ACHN (cell line): ENCODE measurements around the gene LGR6.
"Not testable (repeated sequence)": the region's sequence is repeated elsewhere in the genome, so short reads cannot be mapped to it uniquely, and the experiment has no call there.

ENCODE experiments used
- DNase-seq: peaks from one replicate; pipeline ENCODE4 v3.0.0-alpha.2; 2015
- in situ Hi-C: cut with HindIII; loops from 2 replicates; pipeline ENCODE4 v1.10.0; 2017; ENCODE audit warnings: low sequenced_read_pairs, low pct_ligation_motif_present, low pct_unique_long_range_greater_than_20kb

LGR6 gene, protein sequence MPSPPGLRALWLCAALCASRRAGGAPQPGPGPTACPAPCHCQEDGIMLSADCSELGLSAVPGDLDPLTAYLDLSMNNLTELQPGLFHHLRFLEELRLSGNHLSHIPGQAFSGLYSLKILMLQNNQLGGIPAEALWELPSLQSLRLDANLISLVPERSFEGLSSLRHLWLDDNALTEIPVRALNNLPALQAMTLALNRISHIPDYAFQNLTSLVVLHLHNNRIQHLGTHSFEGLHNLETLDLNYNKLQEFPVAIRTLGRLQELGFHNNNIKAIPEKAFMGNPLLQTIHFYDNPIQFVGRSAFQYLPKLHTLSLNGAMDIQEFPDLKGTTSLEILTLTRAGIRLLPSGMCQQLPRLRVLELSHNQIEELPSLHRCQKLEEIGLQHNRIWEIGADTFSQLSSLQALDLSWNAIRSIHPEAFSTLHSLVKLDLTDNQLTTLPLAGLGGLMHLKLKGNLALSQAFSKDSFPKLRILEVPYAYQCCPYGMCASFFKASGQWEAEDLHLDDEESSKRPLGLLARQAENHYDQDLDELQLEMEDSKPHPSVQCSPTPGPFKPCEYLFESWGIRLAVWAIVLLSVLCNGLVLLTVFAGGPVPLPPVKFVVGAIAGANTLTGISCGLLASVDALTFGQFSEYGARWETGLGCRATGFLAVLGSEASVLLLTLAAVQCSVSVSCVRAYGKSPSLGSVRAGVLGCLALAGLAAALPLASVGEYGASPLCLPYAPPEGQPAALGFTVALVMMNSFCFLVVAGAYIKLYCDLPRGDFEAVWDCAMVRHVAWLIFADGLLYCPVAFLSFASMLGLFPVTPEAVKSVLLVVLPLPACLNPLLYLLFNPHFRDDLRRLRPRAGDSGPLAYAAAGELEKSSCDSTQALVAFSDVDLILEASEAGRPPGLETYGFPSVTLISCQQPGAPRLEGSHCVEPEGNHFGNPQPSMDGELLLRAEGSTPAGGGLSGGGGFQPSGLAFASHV

DNA sequence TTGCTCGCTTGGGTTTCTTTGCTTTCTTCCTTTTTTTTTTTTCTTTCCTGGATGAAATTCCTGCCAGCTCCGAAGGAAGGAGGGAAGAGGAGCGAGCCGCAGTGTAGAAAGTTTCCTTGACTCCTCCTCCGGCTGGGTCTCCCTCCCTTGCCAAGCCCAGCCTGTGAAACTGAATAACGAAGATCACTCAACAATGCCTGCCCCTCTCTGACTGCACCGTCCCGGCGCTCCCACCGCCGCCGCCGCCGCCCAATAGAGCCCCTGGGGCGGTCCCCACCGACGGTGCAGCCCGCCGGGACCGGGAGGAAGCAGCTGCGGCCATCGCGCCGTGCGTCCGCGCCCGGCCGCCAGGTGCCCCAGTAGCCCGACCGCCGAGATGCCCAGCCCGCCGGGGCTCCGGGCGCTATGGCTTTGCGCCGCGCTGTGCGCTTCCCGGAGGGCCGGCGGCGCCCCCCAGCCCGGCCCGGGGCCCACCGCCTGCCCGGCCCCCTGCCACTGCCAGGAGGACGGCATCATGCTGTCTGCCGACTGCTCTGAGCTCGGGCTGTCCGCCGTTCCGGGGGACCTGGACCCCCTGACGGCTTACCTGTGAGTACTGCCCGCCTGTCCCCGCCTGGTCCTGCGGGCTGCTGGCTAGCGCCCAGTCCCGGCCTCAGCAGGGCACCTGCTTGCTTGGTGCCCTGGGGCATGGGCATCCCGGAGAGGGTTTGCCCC is at the start of gene LGR6:
TSS of gene LGR6 (plus strand) at position 186 of the 714 bp plus-strand sequence. CDS start at position 377, 191 bp downstream.
- DNase-seq: no peak
- in situ Hi-C loops: no loop called here

DNA sequence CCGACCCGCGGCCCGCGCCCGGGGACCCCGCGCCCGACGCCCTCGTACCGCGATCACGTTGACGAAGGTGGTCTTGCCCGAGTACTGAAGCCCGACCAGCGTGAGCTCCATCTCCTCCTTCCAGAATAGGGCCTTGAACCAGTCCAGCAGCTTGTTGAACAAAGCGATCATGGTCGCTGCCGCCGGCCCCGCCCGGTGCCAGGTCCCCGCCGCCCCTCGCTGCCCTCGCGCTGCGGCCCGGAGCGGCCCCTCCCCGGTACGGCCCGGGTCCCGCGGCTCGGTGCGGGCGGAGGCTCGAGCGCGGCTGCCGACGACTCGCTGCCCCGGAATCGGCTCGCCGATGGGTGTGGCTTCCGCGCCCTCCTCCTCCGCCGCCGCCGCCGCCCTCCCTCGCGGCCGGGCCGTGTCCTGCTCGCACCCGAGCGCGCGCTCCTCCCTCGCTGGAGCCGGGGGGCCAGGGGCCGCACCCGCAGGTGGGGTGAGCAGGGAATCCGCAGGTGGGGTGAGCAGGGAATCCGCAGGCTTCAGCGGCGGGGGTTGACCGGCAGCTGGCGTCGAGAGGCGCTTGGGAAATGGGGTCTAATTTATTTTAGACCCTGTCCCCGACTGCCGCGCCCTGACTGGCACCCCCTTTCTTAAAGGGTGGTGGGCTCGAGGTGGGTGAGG is 49.1 kb upstream of the LGR6 start, which contains the start of gene ARL8A:
TSS of gene ARL8A (minus strand) at position 336 of the 666 bp plus-strand sequence. CDS start at position 171, 165 bp downstream.
- in situ Hi-C loops: no loop called here
- DNase-seq: peak; percentile 69

DNA sequence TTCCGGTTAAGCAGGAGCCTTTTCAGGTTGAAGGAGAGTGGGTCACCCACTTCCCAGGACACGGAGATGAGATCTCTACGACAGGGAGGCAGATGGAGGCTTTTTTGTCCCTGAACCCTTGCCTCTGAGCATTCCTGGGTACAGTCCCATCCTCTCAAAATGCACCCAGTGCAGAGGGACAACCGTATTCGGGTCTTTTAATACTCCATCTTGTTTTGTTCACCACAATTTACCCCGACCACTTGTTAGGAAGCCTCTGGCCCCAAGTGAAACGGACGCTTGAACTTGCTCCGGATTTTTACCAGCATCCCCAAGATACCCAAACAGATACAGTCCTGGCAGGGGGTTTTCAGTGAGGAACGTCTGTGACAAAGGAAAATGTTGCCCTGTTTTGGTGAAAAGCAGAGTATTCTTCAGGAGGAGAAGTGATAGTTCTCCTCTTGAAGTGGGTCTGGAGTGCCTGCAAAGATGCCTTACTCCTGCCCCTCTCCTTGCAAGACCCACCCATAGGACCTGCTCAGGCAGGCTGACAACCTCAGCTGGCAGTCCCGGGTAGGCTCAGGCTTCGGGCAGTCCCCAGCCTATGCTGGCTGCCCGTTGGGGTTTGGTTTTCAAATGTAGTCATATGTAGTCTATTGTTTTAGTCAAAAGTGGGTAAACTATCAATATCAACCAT is 48.4 kb upstream of the LGR6 start:
- no peak for DNase-seq
- in situ Hi-C loops: no loop called here

DNA sequence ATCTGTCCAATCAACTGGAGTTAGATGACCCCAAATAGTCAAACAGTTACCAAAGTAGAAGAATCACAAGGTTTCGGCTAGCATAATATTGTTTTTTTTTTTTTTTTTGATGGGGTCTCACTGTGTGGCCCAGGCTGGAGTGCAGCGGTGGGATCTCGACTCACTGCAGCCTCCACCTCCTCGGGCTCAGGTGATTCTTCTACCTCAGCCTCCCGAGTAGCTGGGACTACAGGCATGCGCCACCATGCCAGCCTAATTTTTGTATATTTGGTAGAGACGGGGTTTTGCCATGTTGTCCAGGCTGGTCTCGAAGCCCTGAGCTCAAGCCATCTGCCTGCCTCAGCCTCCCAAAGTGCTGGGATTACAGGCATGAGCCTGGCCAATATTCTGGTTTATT is 47.9 kb upstream of the LGR6 start:
- in situ Hi-C loops, DNase-seq: not testable (repeated sequence)

DNA sequence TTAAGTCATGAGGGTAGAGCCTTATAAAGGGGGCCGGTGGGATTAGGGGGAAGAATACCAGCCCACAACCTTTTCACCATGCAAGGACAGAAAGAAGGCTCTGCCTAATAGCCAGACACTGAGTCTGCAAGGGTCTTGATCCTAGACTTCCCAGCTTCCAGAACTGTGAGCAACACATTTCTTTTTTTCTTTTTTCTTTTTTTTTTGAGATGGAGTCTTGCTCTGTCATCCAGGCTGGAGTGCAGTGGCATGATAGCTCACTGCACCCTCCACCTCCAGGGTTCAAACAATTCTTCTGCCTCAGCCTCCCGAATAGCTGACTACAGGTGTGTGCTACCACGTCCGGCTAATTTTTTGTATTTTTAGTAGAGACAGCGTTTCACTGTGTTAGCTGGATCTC is 47.3 kb upstream of the LGR6 start:
- in situ Hi-C loops: no loop called here
- no peak for DNase-seq

DNA sequence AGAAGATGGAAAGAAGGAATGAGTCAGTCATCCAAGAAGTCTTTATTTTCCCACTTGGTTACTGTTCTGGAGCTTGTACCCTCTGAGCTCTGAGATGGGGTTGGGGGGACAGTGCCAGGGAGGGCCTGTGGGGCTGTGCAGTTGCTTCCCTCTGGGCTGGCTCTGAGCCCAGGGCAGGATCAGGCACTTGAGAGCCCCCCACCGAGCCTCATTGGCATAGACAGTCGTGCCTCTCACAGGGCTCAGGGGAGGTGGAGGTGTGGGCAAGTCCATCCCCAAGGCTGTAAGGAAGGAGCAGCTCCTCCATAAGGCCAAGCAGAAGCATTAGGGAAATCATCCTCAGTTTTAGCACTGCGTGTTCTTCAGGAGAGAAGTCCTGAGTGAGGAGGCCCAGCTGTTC is 46.6 kb upstream of the LGR6 start:
- in situ Hi-C loops: no loop called here
- DNase-seq: no peak

DNA sequence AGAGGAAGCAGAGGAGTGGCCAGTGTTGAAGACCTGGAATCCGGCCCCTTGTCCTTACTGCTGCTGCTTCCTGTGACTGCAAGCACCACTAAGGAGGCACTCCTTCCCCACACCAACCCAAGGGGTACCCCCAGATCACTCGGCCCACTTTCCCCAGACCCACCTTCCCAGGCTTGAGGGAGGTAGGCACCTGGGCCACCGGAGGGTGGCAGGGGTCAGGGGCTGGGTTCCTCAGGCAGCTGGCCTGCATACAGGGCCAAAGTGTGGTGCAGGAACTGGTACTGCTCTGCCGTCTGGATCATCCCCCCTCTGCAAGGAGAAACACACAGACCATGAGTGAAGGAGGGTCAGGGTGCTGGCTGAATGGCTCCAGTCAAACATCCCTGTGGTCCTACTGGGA is 45.2 kb upstream of the LGR6 start:
- no peak for DNase-seq
- in situ Hi-C loops: no loop called here

DNA sequence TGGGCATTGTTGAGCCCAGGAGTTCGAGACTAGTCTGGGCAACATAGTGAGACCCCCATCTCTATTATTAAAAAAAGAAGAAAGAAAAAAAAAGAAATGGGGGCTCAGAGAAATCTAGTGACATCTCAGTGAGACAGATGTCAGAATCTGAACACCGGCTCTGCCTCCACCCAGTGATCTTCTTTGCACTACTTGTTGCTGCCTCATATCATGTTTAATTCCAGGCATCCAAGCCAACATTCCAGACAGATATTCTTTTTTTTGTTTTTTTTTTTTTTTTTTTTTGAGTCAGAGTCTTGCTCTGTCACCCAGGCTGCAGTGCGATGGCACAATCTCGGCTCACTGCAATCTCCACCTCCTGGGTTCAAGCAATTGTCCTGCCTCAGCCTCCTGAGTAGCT is 44.0 kb upstream of the LGR6 start:
- no peak for DNase-seq
- in situ Hi-C loops: no loop called here

DNA sequence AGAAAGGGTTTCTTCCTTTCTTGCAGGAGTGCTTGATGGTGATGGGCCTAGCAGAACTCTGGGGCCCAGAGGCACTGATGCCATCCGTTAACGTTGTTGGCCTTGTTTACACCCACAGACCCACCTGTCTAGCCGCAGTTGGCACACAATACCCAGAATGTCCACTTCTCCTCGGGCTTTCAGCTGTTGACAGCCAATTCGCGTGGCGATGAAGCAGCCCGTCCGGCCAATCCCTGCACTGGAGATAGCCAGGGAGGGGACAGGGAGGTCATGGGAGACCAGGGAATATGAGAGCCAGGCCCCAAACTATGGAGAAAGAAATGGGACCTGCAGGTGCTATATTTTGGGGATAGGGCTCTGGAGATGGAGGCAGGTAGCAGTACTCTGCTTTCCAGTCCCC is 43.4 kb upstream of the LGR6 start:
- in situ Hi-C loops: no loop called here
- DNase-seq: no peak

DNA sequence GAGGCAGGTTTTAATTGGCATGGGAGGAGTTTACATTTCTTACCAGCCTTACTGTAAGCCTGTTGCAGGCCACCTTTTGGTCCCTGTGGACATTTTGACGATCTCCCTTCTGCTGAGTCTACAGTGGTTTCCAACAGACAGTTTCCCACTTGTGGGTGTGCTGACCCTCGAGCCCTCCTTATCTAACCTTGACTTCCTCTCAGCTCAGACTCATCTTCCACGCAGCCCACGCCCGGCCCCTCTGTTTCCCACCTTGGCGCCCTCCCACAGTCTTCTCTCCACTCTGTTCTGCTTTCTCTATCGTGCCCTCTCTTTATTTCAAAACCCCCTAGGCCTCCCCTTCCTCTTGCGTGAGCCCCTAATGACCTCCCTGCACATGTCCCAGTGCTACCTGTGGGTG is 43.0 kb upstream of the LGR6 start:
- no peak for DNase-seq
- in situ Hi-C loops: no loop called here

DNA sequence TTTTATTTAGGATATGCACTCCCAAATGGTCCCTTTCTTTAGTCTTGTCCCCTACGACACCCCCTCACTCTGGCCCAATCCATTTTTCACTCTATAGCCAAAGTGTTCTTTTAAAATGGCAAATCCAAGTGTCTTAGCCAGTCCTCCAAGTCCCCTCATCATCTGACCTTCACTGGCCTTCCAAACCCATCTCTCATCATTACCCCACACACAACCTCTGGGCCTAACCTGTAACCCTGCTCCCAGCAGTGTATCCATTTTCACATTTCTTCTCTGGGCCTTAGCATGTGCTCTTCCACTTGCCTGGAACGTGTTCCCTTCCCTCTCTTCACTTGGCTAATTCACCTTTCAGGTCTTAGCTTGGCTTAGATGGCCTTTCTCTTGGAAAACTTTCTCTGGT is 42.6 kb upstream of the LGR6 start:
- in situ Hi-C loops: no loop called here
- DNase-seq: no peak

DNA sequence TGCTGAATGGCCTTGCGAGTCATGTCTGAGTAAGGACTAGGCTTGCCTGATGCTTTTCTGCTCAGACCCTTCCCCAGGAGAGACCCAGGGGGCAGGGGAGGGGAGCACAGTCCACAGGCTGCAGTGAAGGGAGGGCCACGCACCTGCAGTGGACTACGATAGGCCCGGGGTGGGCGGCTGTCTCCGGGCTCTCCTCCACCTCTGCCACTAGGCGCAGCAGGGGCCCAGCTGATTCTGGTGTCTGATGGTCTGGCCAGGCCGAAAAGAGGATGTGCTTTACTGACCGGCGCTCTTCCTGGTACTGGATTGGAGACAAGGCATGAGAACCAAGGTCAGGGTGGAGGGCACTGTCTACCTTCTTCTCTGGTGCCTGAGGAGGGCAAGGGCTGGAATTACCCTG is 41.2 kb upstream of the LGR6 start:
- in situ Hi-C loops: no loop called here
- DNase-seq: no peak

DNA sequence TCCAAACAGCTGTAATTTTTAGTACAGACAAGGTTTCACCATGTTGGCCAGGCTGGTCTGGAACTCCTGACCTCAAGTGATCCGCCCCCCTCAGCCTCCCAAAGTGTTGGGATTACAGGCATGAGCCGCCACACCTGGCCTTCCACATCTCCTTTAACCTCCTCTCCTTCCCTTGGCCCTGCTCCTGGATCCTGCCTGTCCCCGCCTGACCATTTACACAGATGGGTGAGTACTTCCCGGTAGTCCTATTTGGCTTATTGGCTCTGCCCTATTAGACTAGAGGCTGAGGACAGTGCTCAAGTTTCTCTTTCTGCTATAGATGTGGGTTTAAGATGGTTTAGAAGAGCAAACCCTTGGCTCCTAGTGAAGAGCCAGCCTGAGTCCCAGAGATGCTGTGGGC is 40.3 kb upstream of the LGR6 start:
- in situ Hi-C loops: no loop called here
- DNase-seq: no peak

DNA sequence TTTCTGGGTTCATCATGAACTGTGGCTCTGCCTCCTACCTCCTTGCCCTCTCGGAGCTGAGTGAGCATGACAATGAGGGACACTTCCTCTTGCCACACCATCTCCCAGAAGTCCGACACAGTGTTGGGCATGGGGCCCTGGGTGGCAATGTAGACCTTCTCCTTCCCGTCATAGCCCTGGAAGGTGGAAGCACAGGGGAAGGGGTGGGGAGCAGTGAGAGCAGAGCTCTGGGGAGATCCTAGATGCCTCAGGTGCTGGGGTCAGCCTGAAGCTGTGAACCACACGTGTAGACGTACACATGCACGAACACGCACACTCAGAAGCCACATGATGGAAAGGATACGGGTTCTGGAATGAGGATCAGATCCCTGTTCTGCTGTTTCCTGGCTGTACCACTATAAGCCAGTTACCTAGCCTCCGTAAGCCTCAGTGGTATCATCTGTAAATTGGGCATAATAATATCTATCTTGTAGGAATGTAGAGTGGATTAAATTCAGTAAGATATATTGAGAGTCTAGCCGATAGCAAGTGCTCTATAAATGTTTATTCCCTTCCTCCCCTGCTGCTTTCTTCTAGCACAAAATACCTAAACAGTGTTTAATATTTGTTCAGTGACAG is 39.3 kb upstream of the LGR6 start:
- in situ Hi-C loops: no loop called here
- no peak for DNase-seq

DNA sequence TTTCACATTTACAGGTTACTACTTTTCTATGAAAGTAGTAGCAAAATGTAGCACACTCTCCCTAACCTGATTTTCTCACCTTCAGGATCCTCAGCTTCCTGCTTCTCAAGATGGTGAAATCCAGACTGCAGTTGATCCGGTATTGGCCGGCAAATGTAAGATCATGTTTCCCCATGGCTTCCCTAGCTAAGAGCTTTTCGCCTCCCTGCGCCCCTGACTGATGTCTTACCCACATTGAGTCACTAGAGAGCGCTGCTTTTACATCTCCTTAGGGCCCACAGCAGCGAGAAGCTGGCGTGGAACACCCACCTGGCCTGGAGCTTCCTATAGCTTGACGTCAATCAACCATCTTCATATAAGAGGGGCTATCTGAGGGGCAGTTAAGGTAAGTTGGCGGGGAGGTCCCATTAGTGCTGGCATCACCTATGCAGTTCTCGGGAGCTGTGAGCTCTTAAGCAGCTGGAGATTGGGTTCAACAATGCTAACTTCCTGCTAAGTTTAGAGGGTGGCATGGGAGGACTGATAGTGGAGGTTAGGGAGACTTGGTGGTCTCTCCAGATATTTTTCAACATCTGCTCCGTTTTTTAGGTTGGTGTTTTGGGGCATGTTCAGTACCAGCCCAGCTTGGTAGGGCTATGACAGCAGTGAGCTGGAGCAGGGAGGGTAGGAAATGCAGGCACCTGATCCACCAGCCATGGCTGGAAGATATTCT is 38.7 kb upstream of the LGR6 start:
- peak; percentile 57 for DNase-seq
- in situ Hi-C loops: no loop called here

DNA sequence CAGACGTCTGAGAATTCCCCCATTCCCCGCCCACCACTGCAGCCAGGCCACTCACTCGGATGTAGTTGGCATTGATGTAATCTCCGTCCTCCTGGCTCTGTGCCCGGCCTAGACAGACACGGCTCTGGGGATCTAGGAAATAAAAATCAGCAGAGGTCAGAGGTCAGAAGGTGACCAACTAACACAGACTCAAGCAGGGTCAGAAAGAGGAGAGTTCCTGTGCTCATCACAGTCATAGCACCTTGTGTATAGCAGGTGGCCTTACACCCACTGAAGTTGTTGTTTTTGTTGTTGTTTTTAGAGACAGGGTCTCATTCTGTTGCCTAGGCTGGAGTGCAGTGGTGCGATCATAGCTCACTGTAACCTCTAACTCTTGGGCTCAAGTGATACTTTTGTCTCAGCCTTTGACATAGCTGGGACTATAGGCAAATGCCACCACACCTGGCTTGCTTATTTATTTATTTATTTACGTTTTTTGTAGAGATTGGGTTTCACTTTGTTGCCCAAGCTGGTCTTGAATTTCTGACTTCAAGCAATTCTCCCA is 38.0 kb upstream of the LGR6 start:
- DNase-seq: peak; percentile 47
- in situ Hi-C loops: no loop called here

DNA sequence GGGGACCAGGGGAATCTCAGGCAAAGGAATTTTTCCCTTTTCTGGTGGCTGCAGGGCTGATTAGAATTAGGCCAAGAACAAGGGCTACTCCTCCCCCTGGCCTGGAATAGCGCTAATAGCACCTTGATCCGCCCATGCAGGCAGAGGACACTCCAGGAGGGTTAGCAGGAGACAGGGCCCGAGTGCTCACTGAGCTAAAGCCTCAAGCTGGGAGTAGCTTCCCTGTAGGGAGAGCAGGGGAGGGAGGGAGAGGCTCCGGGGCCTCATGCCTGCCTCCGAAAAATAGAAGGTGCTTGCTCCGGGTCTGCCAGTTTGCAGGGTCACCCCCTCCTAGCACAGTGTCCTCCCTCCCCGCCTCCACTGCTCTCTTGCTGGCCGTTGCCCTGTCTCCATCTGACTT is 37.0 kb upstream of the LGR6 start:
- in situ Hi-C loops: no loop called here
- no peak for DNase-seq
